Measurements from ENCODE around the gene MORN1.

Gene MORN1

GRCh38 chr1:2273401-2274090 is 117.8 kb downstream of the MORN1 start:
- no peak overlapping the region for H3K4me3 ChIP-seq (ENCODE audit: low read depth, low read length)
- no peaks in the 10 kb centered on the region for H3K9me3 ChIP-seq (ENCODE audit: severe bottlenecking)
- H3K27ac ChIP-seq = no peak overlapping the region
- no peak for DNase-seq
- H3K36me3 ChIP-seq = no peaks in the 10 kb centered on the region; the same call in 1 of the 2 replicates
- H3K27me3 ChIP-seq (ENCODE audit: insufficient read depth, low read depth, severe bottlenecking) = no peaks in the 10 kb centered on the region
- TF ChIP-seq CTCF (IDR thresholded peaks at IDR 0.05; ENCODE audit: low read depth, low read length) = no peak

GRCh38 chr1:2272686-2273400 is 118.5 kb downstream of the MORN1 start:
- H3K36me3 ChIP-seq = no peaks in the 10 kb centered on the region; the same call in 1 of the 2 replicates
- DNase-seq = no peak
- no peak overlapping the region for H3K4me3 ChIP-seq (ENCODE audit: low read depth, low read length)
- no peak for TF ChIP-seq CTCF (IDR thresholded peaks at IDR 0.05; ENCODE audit: low read depth, low read length)
- no peaks in the 10 kb centered on the region for H3K9me3 ChIP-seq (ENCODE audit: severe bottlenecking)
- H3K27ac ChIP-seq = no peak overlapping the region
- no peaks in the 10 kb centered on the region for H3K27me3 ChIP-seq (ENCODE audit: insufficient read depth, low read depth, severe bottlenecking)

GRCh38 chr1:2271841-2272655 is 119.3 kb downstream of the MORN1 start:
- H3K36me3 ChIP-seq = no peaks in the 10 kb centered on the region
- H3K4me3 ChIP-seq (ENCODE audit: low read depth, low read length) = no peak overlapping the region
- H3K9me3 ChIP-seq (ENCODE audit: severe bottlenecking) = no peaks in the 10 kb centered on the region
- no peaks in the 10 kb centered on the region for H3K27me3 ChIP-seq (ENCODE audit: insufficient read depth, low read depth, severe bottlenecking)
- no peak for TF ChIP-seq CTCF (IDR thresholded peaks at IDR 0.05; ENCODE audit: low read depth, low read length)
- peak; percentile 41 for DNase-seq
- peak overlapping the region; percentile 79; the same call in 1 of the 2 replicates for H3K27ac ChIP-seq
